HepG2 (cell line): ENCODE measurements around the gene COASY. TPM values are rescaled to one million over a fixed set of nuclear protein-coding genes. Genes with fewer than 3 reads are reported as not detected.

ENCODE experiments used
- AGO1 ChIP-seq: fragments of 200-400 bp; formaldehyde crosslinking; IDR thresholded peaks from 2 replicates; pipeline ENCODE4 v1.6.1; 2017; ENCODE audit warnings: mild to moderate bottlenecking, low read depth, low read length, moderate library complexity; ENCODE audit not compliant: poor library complexity, severe bottlenecking
- ATF5 ChIP-seq: sonication (generic); formaldehyde crosslinking; IDR thresholded peaks from 2 replicates; pipeline ENCODE4 v1.4.0; 2020; ENCODE audit warnings: mild to moderate bottlenecking, low read depth, missing genetic modification reagents
- ATF6 ChIP-seq: sonication (generic); formaldehyde crosslinking; conservative IDR thresholded peaks from 2 replicates; pipeline ENCODE4 v1.4.0; 2020; ENCODE audit warnings: missing genetic modification reagents
- CHD4 ChIP-seq: fragments of 200-600 bp; sonication (generic); IDR thresholded peaks from 2 replicates; pipeline ENCODE4 v1.7.0; 2017; ENCODE audit warnings: mild to moderate bottlenecking, low read length, borderline replicate concordance
- ERF ChIP-seq: IDR thresholded peaks from 2 replicates; pipeline ENCODE4 v1.6.1; 2018; ENCODE audit warnings: missing biosample characterization, missing genetic modification reagents
- ETV6 ChIP-seq: sonication (generic); formaldehyde crosslinking; conservative IDR thresholded peaks from 2 replicates; pipeline ENCODE4 v1.4.0; 2020; ENCODE audit warnings: missing genetic modification reagents
- GTF2F1 ChIP-seq: fragments of 150-350 bp; IDR thresholded peaks from 2 replicates; pipeline ENCODE4 v1.6.1; 2014; ENCODE audit warnings: low read length
- HNRNPLL ChIP-seq: fragments of 200-400 bp; formaldehyde crosslinking; IDR thresholded peaks from 2 replicates; pipeline ENCODE4 v1.6.1; 2017; ENCODE audit warnings: mild to moderate bottlenecking, low read depth, low read length; ENCODE audit not compliant: poor library complexity, severe bottlenecking
- MATR3 ChIP-seq: sonication (generic); formaldehyde crosslinking; IDR thresholded peaks from 2 replicates; pipeline ENCODE4 v1.4.0; 2020; ENCODE audit warnings: missing genetic modification reagents
- MTERF4 ChIP-seq: sonication (generic); formaldehyde crosslinking; IDR thresholded peaks from 2 replicates; pipeline ENCODE4 v1.8.0; 2023; ENCODE audit warnings: mild to moderate bottlenecking, missing genetic modification reagents
- NR1H2 ChIP-seq: sonication (generic); formaldehyde crosslinking; IDR thresholded peaks from 2 replicates; pipeline ENCODE4 v1.8.1; 2022; ENCODE audit warnings: low read depth, missing genetic modification reagents, borderline replicate concordance
- PAXIP1 ChIP-seq: sonication (generic); formaldehyde crosslinking; conservative IDR thresholded peaks from 2 replicates; pipeline ENCODE4 v1.4.0; 2020; ENCODE audit warnings: mild to moderate bottlenecking, missing genetic modification reagents, moderate library complexity
- SIN3A ChIP-seq: IDR thresholded peaks from 2 replicates; pipeline ENCODE4 v1.6.1; 2011; ENCODE audit warnings: low read depth, mild to moderate bottlenecking, control low read depth, low read length, borderline replicate concordance
- THRA ChIP-seq: sonication (generic); formaldehyde crosslinking; IDR thresholded peaks from 2 replicates; pipeline ENCODE4 v1.4.0; 2020; ENCODE audit warnings: missing genetic modification reagents, borderline replicate concordance
- ZEB1 ChIP-seq: IDR thresholded peaks from 2 replicates; pipeline ENCODE4 v1.6.1; 2012; ENCODE audit warnings: mild to moderate bottlenecking, low read depth, inconsistent platforms; ENCODE audit not compliant: insufficient replicate concordance
- ZNF335 ChIP-seq: sonication (generic); formaldehyde crosslinking; IDR thresholded peaks from 2 replicates; pipeline ENCODE4 v1.4.0; 2020; ENCODE audit warnings: missing genetic modification reagents
- ZNF883 ChIP-seq: sonication (generic); formaldehyde crosslinking; IDR thresholded peaks from 2 replicates; pipeline ENCODE4 v1.5.1; 2020; ENCODE audit warnings: mild to moderate bottlenecking, missing genetic modification reagents; ENCODE audit errors: not compliant biosample characterization
- polyA plus RNA-seq, 8 experiments: library from polyadenylated mRNA; depleted of rRNA in 3 of 8; stranded (reverse) in 7 of 8; unstranded in 1 of 8; fragments of >200 nt; fragmentation: Illumina TruSeq in 4 of 8; extraction: Trizol in 4 of 8; gene quantifications; 2 replicates each; pipeline versions ENCODE4 v1.2.1 to v1.2.3, GENCODE V29; 2011 to 2016; ENCODE audit warnings: low read depth in 4 of 8, missing spikeins in 1 of 8, mixed read lengths in 1 of 8; ENCODE audit not compliant: insufficient read depth in 1 of 8
- total RNA-seq, 5 experiments: library from RNA; depleted of rRNA; stranded (reverse); fragments of >200 nt; fragmentation: Illumina TruSeq; extraction: Trizol; gene quantifications; 2 replicates each; pipeline ENCODE4 v1.2.3, GENCODE V29; 2016; ENCODE audit warnings: low read depth in 1 of 5

COASY gene
- total and polyA plus RNA-seq, 2 of the 13 experiments (the other 11 are each of a cell fraction or from before 2014, with no cell fraction given), result 90.7 to 125 TPM

- TF ChIP-seq ATF5 (CRISPR knock-in tag) (no peak), THRA (CRISPR knock-in tag) (peak; percentile 91), ZEB1 (peak; percentile 54), HNRNPLL (peak; percentile 34), ZNF335 (no peak), NR1H2 (CRISPR knock-in tag) (no peak), CHD4 (peak; percentile 87), PAXIP1 (no peak), MATR3 (CRISPR knock-in tag) (no peak), SIN3A (no peak), ERF (CRISPR knock-in tag) (0 out of 2 replicates have a peak, but pooled peaks have one; percentile 6), MTERF4 (no peak), ZNF883 (CRISPR knock-in tag) (no peak), ETV6 (CRISPR knock-in tag) (no peak), GTF2F1 (no peak), ATF6 (CRISPR knock-in tag) (no peak), AGO1 (no peak)
These were observed 30.2 kb upstream of the COASY start (continued) for GRCh38 chr17:42531455-42532354.
